ENCODE measurements around the gene MUC13.

Gene MUC13

DNA sequence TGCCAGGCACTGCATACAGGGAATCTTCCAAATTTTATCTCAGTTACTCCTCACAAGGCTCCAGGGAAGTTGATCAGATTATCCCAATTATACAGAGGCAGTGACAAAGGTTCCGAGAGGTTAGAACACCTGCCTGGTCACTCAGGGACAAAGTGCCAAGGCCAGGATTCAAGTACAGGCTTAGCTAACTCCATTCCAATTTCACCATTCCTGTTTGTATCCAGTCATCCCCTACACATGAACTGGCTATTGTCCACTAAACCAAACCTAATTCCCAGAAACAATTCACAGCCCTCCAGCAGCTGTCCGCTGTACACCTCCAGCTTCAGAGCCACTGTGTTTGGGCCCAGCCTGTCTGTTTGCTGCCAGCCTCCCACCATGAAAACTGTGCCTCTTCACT, 16.0 kb downstream of the MUC13 start:
- no peak for DNase-seq (ENCODE audit: low spot score)
- TF ChIP-seq, protein P1, sequence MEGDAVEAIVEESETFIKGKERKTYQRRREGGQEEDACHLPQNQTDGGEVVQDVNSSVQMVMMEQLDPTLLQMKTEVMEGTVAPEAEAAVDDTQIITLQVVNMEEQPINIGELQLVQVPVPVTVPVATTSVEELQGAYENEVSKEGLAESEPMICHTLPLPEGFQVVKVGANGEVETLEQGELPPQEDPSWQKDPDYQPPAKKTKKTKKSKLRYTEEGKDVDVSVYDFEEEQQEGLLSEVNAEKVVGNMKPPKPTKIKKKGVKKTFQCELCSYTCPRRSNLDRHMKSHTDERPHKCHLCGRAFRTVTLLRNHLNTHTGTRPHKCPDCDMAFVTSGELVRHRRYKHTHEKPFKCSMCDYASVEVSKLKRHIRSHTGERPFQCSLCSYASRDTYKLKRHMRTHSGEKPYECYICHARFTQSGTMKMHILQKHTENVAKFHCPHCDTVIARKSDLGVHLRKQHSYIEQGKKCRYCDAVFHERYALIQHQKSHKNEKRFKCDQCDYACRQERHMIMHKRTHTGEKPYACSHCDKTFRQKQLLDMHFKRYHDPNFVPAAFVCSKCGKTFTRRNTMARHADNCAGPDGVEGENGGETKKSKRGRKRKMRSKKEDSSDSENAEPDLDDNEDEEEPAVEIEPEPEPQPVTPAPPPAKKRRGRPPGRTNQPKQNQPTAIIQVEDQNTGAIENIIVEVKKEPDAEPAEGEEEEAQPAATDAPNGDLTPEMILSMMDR (IDR thresholded peaks at IDR 0.05; ENCODE audit: extremely low read depth, missing control alignments), result no peak

DNA sequence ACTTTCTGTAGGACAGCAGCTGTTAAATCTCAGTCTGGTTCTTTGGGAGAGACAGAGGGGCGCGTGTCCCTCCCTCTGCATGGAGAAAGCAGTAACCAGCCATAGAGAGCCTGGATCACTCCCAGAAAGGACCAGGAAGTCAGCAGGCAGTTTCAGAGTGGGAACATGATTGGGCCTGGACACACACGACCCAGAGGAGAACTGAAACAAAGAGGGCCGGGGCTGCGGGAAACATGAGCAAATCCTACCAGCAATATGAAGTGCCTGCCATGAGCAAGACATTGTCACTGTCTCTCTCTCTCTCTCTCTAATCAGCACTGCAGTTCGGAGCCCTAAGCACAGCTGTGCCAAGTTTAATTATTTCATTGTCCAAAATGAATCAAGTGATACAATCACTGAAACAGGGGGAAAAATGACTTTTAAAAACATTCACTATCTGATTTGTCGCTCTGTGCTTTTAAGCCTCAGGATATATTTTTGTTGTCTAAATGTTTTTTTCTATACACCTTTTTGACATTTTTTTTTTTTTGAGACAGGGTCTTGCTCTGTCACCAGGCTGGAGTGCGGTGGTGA, 17.6 kb downstream of the MUC13 start:
- TF ChIP-seq, protein P1 (IDR thresholded peaks at IDR 0.05; ENCODE audit: extremely low read depth, missing control alignments), result no peak
- no peak for DNase-seq (ENCODE audit: low spot score)

DNA sequence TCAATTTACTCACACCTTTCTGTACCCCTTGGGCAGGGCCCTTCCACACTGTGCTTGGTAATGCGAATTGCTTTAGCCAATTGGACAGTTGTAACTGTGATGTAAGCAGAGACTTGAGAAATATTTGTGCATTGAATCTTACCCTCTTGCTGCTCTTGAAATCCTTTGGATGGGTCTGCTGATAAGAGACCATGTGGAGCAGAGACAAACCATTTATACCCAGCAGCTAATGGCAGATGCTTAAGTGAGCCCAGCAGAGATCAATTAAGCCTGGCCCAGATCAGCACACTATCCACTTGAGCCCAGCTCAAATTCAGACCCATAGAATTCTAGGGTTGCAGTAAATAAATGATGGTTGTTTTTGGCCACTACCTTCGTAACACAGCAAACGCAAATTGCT, 19.3 kb downstream of the MUC13 start:
- TF ChIP-seq, protein P1 (IDR thresholded peaks at IDR 0.05; ENCODE audit: extremely low read depth, missing control alignments), result no peak
- no peak for DNase-seq (ENCODE audit: low spot score)

DNA sequence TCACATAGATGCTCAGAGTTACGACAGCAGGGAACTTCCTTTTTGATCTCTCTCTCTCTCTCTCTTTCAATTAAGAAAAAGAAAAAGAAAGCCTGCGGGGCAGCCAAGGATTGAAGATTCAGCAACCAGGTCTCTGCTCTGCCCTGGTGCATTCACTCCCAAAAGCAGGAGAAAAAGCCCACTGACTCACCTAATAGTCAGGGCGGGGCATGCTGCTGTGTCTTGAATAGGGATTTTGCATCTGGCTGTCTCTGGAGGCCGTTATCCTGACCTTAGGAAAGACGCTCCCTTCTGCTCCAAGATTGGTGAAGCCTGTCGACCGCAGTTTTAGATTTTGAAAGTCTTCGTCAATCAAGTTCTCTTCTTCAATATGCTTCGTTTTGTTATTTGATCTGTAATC, 26.6 kb downstream of the MUC13 start:
- no peak for DNase-seq (ENCODE audit: low spot score)
- TF ChIP-seq, protein P1 (IDR thresholded peaks at IDR 0.05; ENCODE audit: extremely low read depth, missing control alignments), result no peak

DNA sequence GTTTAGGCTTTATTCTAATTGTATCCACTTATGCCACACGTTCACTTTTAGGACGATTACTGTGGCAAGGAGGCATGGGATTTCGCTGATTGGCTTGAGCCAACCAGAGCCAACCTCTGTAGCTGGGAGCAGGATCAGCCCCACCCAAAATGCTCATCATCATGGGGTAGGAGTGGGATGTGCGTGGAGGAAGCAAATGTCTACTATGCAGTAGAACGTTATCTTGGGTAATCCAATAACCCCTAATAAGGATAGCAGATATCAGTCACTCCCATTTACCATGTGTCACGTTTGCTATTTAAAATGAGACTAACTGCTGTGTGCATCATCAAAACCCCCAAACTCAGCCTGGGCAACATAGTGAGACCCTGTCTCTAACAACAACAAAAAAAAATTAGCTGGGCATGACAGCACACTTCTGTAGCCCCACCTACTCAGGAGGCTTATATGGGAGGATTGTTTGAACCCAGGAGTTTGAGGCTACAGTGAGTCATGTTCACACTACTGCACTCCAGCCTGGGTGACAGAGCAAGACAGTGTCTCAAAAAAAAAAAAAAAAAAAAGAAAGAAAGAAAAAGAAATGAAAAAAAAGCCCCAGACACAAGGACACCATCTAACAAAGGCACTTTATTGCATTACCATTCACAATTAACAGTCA, 29.6 kb downstream of the MUC13 start:
- TF ChIP-seq, protein P1 (IDR thresholded peaks at IDR 0.05; ENCODE audit: extremely low read depth, missing control alignments), result no peak
- no peak for DNase-seq (ENCODE audit: low spot score)

DNA sequence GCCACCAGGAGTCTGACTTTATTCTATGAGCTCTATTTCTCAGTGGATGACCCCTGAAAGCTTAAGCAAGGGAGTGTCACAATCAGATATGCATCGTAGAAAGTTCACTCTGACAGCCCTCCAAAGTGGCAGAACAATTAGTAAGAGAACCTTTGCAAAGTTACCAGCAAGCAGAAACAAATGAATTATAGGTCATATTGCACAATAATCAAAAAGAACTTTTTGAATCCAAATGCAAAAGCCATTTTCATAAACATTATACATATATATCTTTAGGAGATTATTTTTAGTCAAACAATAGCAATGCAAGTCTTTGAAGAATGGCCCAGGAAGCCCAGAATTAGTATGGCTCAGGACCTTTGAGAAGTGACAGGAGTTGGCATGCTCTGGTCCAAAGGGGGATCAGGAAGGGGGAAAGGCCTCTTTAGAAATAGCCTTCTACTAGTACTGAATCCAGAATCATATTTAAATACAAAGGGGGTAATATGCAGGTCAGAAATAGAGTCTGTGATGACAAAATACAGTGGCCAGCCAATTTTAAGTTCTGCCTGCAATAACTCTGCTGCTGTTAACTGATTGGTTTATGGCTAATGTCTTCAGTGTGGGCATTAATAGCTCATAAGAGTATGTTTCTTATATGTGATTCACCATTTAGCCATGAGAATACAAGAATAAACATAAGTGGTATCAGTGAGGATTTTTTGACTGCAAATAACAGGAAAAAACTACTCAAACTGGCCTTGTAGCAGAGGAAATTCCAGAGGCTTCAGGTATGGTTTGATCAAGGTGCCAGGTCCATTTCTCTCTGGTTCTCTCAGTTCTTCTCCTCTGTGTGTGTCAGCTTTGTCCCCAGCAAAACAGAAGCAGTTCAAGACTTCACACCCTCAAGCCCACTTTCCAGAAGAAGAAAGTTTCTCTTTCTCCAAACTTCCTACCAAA, 30.4 kb downstream of the MUC13 start:
- DNase-seq (ENCODE audit: low spot score), result no peak
- TF ChIP-seq, protein P1 (IDR thresholded peaks at IDR 0.05; ENCODE audit: extremely low read depth, missing control alignments), result no peak

Data from GM20000 (cell line).